SKM-1 treated with dmso at 0.1 percent for 144 hours (cell line): ENCODE measurements around the gene NDFIP2.
"Not testable (repeated sequence)": the region's sequence is repeated elsewhere in the genome, so short reads cannot be mapped to it uniquely, and the experiment has no call there.

Experiments used
- DNase-seq: peaks from one replicate; lab custom pipeline; 2025; ENCODE audit not compliant: unreplicated experiment; lab: John Stamatoyannopoulos, UW

The NDFIP2 gene

DNA sequence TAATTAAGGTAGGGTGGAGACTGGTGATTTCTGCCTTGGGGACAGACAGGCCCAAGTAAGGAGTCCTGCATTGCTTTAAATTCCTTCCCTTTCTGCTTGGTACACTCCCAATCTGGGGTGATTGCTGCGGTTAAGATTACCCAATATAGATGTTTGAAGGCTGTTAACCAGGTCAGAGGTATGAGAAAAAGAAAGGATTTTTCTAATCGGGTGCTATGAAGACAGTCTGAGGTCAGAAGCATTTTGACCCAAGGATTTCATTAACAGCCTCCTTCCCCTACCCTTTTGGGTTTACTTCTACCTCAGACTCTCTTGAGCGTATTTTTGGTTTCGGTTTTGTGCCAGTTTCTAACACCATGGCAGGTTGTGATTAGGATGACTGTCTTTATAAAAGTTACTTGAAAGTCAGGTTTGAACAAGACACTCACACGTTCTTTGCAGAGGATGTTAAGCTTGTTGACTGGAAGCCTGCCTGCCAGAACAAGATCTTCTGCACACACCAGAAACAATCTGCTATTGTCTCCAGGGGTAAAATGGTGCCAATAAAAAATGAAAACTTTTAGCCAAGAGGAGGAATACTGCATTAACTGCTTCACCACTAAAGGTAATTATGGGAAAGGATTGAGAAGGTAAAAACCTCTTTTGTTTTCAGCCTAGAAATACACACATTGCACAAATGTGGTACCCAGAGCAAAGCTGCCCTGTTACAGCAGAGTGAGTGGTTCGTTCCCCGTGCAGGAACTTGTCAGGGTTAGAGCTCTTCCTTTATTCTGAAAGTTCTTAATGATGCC, 108.8 kb downstream of the NDFIP2 start:
- peak; percentile 6 for DNase-seq

DNA sequence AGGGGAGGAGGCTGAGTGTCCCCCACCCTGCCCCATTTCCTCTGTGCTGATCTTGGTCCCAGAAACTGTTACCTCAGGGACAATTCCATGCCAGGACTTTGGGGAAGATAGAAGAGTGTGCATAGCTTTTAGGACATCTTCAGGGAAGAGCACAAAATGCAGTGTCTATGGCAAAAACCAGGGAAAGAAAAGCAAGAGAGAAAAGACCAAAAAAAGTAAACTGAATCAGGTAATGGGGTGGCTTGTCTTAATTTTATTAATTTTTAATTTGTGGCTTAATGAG, 109.4 kb downstream of the NDFIP2 start:
- no peak for DNase-seq

DNA sequence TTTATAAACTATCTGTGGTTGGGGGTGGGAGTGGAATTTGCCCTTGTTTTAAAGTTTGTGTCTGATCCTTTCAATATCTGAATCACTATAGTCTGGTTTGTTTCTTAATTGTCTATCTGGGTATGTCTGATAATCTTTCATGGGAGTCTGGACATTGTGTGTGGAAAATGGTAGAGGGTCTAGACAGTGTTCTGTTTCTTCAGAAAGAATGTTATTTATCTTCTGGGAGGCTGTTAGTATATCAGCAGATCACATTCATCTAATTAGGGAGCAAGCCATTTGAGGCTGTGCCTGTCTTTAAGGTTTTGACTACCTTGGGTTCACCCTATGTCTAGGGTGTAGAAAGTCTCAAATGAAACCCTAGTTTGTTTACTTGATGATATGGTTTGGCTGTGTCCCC, 110.5 kb downstream of the NDFIP2 start:
- no peak for DNase-seq

GRCh38 chr13:79593121-79593520, 112.2 kb downstream of the NDFIP2 start:
- DNase-seq, result no peak

GRCh38 chr13:79593641-79594275, 112.8 kb downstream of the NDFIP2 start:
- DNase-seq, result no peak

GRCh38 chr13:79600146-79600545, 119.2 kb downstream of the NDFIP2 start:
- not testable (repeated sequence) for DNase-seq

DNA sequence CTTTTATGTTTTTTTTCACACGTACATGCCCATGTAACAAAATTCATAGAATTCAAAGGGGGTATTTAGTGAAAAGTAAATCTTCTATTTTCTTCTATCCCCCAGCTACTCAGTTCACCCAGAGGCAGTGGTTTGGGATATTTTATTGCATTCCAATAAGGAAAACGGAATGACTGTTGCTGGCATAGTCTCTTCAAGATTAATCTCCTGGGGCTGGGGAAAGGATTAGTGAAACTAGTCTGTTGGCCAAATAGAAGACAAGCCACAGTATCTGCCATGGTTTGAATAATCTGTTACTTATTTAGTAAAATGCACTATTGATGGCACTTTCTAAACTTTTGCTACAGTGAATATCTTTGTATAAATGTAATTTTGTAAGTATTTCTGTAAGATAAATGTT, 122.0 kb downstream of the NDFIP2 start:
- DNase-seq, result no peak

- DNase-seq, result peak; percentile 75
These were observed 123.8 kb downstream of the NDFIP2 start for GRCh38 chr13:79604752-79605151.
